Thoracic aorta (tissue), 2 donors: ENCODE results near the gene CEP20. TPM values are rescaled to one million over a fixed set of nuclear protein-coding genes. Genes with fewer than 3 reads are reported as not detected.

Experiments
- ATAC-seq: fragments of 150-250 bp; one replicate; pipeline ENCODE4 v1.8.0; 2017; ENCODE audit warnings: low read depth; ENCODE audit not compliant: insufficient number of reproducible peaks, low FRiP score
- DNase-seq: peaks from one replicate; pipeline ENCODE4 v3.0.0-alpha.2; 2020; ENCODE audit warnings: low spot score
- H3K27ac ChIP-seq, 2 donors: fragments of 200-600 bp; sonication (generic); 1 replicate in 1 of 2; 2 replicates in 1 of 2; pipeline ENCODE4 v1.5.1; 2016; ENCODE audit warnings: mild to moderate bottlenecking in 2 of 2, moderate library complexity in 2 of 2
- H3K27me3 ChIP-seq: fragments of 200-600 bp; sonication (generic); replicated peaks from 2 replicates; pipeline ENCODE4 v1.6.0; 2016; ENCODE audit warnings: mild to moderate bottlenecking; ENCODE audit not compliant: insufficient read depth
- H3K36me3 ChIP-seq: fragments of 200-600 bp; sonication (generic); one replicate; pipeline ENCODE4 v1.5.1; 2016
- H3K4me1 ChIP-seq, 2 donors: fragments of 200-600 bp; sonication (generic); 1 replicate in 1 of 2; 2 replicates in 1 of 2; pipeline versions ENCODE4 v1.5.1 to v1.6.0; 2016; ENCODE audit warnings: low read depth in 2 of 2, mild to moderate bottlenecking in 1 of 2; ENCODE audit not compliant: control insufficient read depth in 1 of 2
- H3K4me3 ChIP-seq: fragments of 200-600 bp; sonication (generic); 2 replicates; pipeline ENCODE4 v1.5.1; 2016; ENCODE audit warnings: mild to moderate bottlenecking
- H3K9me3 ChIP-seq: fragments of 200-600 bp; sonication (generic); 2 replicates; pipeline ENCODE4 v1.5.1; 2016
- total RNA-seq, 2 donors: library from RNA; depleted of rRNA; stranded (reverse); fragments of >200 nt; gene quantifications; one replicate each; pipeline versions ENCODE4 v1.1.0 to v1.2.3, GENCODE V29; 2016
- TF ChIP-seq, protein P1 (sequence below): fragments of 200-600 bp; sonication (generic); IDR thresholded peaks from one replicate; pipeline ENCODE4 v1.5.1; 2019; ENCODE audit warnings: antibody characterized with exemption

Gene CEP20
- total RNA-seq, 2 donors from 2014 or later = 14.9 to 29.1 TPM

DNA sequence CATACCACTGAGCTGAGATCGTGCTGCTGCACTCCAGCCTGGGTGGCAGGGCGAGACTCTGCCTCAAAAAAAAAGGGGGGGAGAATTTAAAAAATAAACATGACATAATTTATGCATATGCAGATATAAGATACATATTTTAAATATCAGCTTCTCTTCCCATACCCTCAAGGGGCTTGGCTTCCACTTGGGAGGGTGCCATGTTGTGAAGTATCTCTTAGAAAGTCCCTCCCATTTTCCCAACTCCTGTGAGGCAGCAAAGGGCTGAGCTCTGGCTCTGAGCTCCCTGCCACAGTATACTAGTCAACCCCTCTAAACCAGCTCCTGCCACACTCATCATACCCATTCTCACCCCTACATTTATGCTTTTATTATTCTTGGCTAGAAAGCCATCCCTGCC is 71.0 kb downstream of the CEP20 start:
- H3K4me3 ChIP-seq = no peak overlapping the region
- H3K36me3 ChIP-seq = peaks cover 59% of the 10 kb centered on the region
- ATAC-seq = no peak
- TF ChIP-seq, protein P1, sequence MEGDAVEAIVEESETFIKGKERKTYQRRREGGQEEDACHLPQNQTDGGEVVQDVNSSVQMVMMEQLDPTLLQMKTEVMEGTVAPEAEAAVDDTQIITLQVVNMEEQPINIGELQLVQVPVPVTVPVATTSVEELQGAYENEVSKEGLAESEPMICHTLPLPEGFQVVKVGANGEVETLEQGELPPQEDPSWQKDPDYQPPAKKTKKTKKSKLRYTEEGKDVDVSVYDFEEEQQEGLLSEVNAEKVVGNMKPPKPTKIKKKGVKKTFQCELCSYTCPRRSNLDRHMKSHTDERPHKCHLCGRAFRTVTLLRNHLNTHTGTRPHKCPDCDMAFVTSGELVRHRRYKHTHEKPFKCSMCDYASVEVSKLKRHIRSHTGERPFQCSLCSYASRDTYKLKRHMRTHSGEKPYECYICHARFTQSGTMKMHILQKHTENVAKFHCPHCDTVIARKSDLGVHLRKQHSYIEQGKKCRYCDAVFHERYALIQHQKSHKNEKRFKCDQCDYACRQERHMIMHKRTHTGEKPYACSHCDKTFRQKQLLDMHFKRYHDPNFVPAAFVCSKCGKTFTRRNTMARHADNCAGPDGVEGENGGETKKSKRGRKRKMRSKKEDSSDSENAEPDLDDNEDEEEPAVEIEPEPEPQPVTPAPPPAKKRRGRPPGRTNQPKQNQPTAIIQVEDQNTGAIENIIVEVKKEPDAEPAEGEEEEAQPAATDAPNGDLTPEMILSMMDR = no peak
- H3K9me3 ChIP-seq = peaks cover 3% of the 10 kb centered on the region
- no peak for DNase-seq
- no peaks in the 10 kb centered on the region for H3K27me3 ChIP-seq
- peaks cover 39 to 78% of the 10 kb centered on the region in 2 donors for H3K4me1 ChIP-seq
- H3K27ac ChIP-seq = peak overlapping the region; percentile 56 to 60

DNA sequence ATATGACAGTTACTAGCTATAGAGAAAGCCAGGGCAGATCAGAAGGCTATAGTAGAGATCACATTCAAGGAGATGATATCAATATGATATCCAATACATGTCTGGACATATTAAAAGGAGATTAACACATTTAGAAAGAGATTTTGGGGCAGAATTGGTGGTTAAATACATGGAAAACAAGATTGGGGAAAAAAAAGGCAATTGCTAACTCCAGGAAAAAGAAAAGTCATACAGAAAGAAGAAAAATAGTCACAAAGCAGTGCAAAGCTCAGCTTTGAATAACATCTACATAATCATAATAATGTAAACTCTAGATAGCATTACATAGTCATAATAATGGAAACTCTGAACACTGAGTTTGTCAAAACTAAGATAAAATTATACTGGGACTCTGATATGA is 72.2 kb downstream of the CEP20 start:
- Histone ChIP-seq H3K27ac (peak overlapping the region; percentile 37 to 66), H3K9me3 (peaks cover 3% of the 10 kb centered on the region), H3K36me3 (peaks cover 58% of the 10 kb centered on the region), H3K4me1 (peaks cover 42 to 77% of the 10 kb centered on the region in 2 donors), H3K4me3 (peak overlapping the region; percentile 12), H3K27me3 (no peaks in the 10 kb centered on the region)
- DNase-seq = no peak
- TF ChIP-seq, protein P1 = no peak
- ATAC-seq = no peak

Other genes with a start within 250 kb of the CEP20 start
- gene MARF1, start 245.4 kb downstream of the CEP20 start, total RNA-seq = 10 to 100 TPM; 35.7 to 49.6 TPM
- gene NDE1, start 238.4 kb downstream of the CEP20 start, total RNA-seq = 10 to 100 TPM; 26.5 to 37.0 TPM
- 1,000 to 10,000 TPM; 2,411 to 2,456 TPM for gene MYH11, start 31.6 kb downstream of the CEP20 start, total RNA-seq
- gene ABCC1, start 61.0 kb upstream of the CEP20 start, total RNA-seq = 10 to 100 TPM; 89.2 to 94.9 TPM